ENCODE results near the gene PAX8.

DNA sequence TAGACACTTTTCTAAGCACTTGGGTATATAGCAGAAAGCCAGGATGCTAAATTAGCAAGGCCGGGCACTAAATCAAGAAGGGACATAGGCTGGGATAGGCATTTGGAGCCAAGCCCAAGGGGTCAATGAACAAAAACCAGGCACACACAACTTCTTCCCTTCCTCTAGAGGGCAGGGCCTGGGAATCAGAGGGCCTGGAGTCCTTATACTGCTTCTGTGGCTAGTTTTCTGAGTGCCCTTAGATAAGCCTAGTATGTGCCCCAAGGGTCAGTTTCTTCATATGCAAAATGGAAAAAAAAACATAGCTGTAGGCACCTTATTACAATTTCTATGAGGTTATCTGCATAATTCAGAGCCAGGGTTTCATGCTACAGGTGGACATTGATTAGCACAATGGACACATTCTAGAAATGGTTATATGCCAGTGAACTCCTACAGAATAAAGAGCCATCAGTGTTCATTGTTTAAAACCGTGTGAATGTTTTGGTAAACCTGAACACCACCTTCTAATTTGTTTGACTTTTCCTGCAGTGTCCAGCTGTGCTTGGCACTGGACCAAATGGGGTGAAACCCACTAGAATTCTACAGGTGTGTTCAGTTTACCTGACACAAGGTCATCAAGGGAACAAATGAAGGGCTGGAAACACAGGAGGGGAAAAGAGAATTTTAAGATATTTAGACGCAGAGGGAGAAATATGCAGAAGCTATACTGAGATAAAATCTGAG, 49.6 kb downstream of the PAX8 start:
- TF ChIP-seq, protein P1, sequence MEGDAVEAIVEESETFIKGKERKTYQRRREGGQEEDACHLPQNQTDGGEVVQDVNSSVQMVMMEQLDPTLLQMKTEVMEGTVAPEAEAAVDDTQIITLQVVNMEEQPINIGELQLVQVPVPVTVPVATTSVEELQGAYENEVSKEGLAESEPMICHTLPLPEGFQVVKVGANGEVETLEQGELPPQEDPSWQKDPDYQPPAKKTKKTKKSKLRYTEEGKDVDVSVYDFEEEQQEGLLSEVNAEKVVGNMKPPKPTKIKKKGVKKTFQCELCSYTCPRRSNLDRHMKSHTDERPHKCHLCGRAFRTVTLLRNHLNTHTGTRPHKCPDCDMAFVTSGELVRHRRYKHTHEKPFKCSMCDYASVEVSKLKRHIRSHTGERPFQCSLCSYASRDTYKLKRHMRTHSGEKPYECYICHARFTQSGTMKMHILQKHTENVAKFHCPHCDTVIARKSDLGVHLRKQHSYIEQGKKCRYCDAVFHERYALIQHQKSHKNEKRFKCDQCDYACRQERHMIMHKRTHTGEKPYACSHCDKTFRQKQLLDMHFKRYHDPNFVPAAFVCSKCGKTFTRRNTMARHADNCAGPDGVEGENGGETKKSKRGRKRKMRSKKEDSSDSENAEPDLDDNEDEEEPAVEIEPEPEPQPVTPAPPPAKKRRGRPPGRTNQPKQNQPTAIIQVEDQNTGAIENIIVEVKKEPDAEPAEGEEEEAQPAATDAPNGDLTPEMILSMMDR (IDR thresholded peaks at IDR 0.05) = no peak
- no peak for TF ChIP-seq POLR2AphosphoS5 (IDR thresholded peaks at IDR 0.05)

Data from suprapubic skin (tissue), 3 donors.